AG10803 (cell line): ENCODE results near the gene NQO1.
"Not testable (repeated sequence)": the region's sequence is repeated elsewhere in the genome, so short reads cannot be mapped to it uniquely, and the experiment has no call there.

Experiments
- DNase-seq: peaks from one replicate; pipeline ENCODE4 v3.0.0; 2010; ENCODE audit warnings: low read depth
- H3K4me3 ChIP-seq: 2 replicates; pipeline ENCODE4 v1.5.1; 2011; ENCODE audit warnings: mild to moderate bottlenecking, low read length, control low read depth
- TF ChIP-seq, protein P1 (sequence below): conservative IDR thresholded peaks from 2 replicates; pipeline ENCODE4 v1.5.1; 2011; ENCODE audit warnings: mild to moderate bottlenecking, low read length, control low read depth, inconsistent platforms

Gene NQO1

DNA sequence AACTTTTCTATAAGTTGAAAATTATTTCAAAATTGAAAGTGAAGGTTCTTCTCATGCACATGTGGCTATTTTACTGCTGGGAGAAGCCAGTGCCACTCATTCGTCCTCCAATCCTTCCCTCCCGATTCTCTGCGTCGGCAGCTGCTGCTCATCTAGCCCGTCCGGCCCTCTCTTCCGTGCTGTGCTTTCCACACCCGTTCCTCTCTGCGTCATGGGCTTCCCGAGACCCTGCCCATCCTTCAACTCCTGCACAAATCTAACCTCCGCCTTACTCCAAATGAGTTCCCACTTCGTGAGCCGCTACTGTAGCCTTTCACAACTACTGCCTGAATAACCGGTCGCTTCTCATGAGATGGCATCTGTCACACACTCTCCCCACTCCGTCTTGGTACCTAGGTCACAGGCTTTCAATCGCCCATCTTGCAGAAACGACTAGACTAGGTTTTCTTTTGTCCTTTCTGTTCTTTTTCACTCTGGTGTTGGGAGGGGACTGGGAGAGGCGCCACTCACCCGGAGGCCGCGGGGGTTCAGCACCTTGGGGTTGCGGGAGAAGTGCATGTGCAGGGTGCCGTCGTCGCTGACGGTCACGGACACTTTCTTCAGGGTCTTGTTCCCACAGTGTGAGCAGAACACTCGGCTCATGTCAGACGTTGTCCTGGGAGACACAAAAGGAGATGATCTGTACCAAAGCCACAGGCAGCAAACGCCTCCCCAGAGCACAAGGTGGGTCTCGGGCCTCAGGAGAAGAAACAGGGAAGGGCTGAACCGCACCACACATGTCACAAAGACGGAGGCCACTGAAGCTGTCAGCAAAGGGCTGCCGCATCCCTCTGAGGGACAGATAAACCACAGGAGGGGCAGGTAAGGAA, 18.2 kb upstream of the NQO1 start:
- TF ChIP-seq, protein P1, sequence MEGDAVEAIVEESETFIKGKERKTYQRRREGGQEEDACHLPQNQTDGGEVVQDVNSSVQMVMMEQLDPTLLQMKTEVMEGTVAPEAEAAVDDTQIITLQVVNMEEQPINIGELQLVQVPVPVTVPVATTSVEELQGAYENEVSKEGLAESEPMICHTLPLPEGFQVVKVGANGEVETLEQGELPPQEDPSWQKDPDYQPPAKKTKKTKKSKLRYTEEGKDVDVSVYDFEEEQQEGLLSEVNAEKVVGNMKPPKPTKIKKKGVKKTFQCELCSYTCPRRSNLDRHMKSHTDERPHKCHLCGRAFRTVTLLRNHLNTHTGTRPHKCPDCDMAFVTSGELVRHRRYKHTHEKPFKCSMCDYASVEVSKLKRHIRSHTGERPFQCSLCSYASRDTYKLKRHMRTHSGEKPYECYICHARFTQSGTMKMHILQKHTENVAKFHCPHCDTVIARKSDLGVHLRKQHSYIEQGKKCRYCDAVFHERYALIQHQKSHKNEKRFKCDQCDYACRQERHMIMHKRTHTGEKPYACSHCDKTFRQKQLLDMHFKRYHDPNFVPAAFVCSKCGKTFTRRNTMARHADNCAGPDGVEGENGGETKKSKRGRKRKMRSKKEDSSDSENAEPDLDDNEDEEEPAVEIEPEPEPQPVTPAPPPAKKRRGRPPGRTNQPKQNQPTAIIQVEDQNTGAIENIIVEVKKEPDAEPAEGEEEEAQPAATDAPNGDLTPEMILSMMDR = no peak
- DNase-seq = no peak
- H3K4me3 ChIP-seq = no peak overlapping the region

DNA sequence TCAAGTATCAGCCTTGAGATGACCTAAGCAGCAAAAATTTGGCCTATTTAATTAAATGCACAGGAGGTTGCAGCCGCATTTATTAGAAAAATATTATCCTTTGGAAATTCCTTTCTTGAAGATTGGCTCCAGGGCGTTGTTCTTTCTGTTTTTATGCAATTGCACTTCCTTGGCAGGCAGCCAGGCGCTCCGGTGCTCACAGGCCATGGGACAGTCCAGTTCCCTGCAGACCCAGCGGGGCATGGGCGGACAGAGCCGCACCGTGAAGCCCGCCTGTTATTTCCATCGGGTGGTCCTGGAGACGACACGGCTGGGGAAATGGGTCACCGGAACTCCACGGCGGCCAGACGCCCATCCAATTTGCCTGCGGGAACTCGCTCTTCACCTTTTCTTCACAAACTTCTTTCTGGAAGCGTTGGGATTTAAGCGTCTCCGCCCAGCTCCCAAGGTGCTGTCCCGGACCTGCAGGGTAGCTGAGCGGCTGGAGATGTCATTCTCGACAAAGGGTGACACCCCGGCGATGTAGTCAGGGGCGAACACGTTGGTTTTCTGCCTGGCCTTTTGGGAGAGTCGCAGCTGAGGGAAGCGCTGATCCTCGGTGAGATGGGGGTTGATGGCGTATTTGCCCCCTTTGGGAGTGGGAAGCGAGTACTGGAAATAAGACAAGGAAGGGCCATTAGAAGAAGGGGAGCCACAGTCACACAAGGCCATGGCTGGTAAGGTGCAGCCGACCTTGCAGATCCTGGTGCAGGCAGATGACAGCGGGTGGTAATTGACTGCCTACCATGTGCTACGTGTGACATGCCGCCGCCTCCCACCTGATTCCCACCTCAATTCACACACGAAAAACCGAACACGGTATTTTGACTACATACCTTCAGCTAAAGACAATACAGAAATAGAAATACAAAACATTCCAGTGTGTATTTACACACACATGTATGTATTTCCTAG, 15.9 kb upstream of the NQO1 start:
- TF ChIP-seq, protein P1 = no peak
- H3K4me3 ChIP-seq = no peak overlapping the region
- DNase-seq = no peak

GRCh38 chr16:69741519-69741918, 15.2 kb upstream of the NQO1 start:
- DNase-seq = no peak
- TF ChIP-seq, protein P1 = no peak
- no peak overlapping the region for H3K4me3 ChIP-seq

- DNase-seq = no peak
- no peak overlapping the region for H3K4me3 ChIP-seq
- TF ChIP-seq, protein P1 = no peak
Observed at GRCh38 chr16:69732101-69732500, 5.7 kb upstream of the NQO1 start.

GRCh38 chr16:69731280-69731679, 4.9 kb upstream of the NQO1 start:
- DNase-seq, H3K4me3 ChIP-seq: not testable (repeated sequence)

GRCh38 chr16:69729030-69729429, 2.7 kb upstream of the NQO1 start:
- DNase-seq, H3K4me3 ChIP-seq: not testable (repeated sequence)

DNA sequence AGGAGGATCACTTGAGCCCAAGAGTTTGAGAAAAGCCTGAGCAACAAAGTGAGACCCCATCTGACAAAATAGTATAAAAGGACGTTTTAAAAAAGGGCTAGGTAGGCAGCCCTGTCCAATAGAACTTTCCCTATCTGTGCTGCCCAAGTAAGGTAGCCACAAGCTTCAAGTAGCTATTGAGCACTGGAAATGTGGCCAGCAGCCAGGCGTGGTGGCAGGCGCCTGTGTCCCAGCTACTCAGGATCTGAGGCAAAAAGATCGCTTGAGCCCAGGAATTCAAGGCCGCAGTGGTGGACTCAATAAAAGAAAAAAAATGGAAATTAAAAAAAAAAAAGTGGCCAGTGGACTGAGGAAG, 1.5 kb upstream of the NQO1 start:
- TF ChIP-seq, protein P1 = no peak
- H3K4me3 ChIP-seq = no peak overlapping the region
- no peak for DNase-seq
